ENCODE results near the gene SYCN.
A peak's percentile ranks its signal among the peaks of the same experiment; 100 is the strongest.
"Not testable (repeated sequence)": the region's sequence is repeated elsewhere in the genome, so short reads cannot be mapped to it uniquely, and the experiment has no call there.

The SYCN gene

DNA sequence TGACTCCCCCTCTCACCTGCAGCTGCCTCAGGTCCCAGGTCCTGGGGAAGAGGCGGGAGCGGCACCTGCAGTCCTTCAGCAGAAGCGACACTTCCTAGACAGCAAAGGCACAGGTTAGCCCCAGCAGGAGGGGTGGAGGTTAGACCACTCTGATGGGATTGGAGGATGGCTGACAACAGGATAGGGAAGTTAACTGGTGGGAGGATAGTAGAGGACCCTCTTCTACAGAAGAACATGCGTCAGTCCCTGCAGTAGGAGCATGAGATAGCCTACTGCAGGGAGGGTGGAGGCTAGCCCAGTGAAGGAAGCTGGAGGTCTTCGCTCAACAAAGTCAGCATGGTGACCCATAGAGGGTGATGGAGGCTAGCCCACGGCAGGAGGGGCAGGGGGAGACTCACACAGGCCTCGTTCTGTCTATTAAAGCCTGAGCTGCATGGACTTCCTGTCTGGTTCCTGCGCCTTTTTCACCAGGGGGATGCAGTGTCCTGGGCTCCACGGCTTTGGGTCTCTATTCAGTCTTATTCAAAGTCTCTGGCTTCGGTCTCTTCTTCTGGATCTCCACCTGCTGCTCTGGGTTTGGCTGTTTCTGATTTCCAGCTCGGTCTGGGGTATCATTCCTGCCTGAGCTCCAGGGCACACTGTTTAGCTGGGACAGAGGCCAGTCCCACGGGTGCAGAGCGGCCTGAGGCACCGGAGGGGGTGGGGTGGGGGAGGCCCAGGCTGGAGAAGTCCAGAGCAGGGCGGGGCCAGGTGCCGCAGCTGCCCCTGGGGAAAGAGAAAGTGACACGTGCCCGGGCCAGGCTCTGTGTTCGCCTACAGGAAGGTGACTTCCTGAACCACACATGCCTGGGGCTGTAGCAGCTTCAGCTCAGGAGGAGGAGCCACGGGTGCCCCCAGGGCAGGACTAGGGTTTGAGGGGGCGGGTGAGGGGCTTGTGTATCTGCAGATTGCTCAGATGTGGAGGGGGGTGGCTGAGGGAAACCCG lies 33.4 kb upstream of the SYCN start:
- DNase-seq (ENCODE audit: low read depth), result no peak
- H3K4me3 ChIP-seq (replicated peaks; ENCODE audit: low read depth, low read length), result no peak overlapping the region
- TF ChIP-seq, protein P1, sequence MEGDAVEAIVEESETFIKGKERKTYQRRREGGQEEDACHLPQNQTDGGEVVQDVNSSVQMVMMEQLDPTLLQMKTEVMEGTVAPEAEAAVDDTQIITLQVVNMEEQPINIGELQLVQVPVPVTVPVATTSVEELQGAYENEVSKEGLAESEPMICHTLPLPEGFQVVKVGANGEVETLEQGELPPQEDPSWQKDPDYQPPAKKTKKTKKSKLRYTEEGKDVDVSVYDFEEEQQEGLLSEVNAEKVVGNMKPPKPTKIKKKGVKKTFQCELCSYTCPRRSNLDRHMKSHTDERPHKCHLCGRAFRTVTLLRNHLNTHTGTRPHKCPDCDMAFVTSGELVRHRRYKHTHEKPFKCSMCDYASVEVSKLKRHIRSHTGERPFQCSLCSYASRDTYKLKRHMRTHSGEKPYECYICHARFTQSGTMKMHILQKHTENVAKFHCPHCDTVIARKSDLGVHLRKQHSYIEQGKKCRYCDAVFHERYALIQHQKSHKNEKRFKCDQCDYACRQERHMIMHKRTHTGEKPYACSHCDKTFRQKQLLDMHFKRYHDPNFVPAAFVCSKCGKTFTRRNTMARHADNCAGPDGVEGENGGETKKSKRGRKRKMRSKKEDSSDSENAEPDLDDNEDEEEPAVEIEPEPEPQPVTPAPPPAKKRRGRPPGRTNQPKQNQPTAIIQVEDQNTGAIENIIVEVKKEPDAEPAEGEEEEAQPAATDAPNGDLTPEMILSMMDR (IDR thresholded peaks at IDR 0.05; ENCODE audit: low read length, missing control alignments), result no peak

DNA sequence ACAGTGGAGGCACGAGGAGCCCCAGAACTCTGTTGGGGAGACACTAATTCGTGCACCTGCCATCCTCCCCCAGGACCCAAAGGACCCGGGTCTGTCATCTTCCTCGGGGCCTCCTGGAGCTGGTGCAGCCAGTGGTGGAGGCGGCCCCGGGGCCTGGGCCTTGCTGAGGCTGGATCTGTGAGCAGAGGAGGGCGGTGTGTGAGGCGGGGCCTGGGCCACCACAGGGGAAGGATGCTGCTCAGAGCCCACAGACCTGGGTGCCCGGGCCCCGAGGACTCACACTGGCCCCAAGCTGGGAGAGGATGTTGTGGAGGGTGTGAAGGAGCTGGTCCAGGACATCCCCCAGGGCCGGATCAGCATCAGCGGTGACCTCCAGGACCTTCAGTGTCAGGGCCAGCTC lies 32.5 kb upstream of the SYCN start:
- TF ChIP-seq, protein P1 (IDR thresholded peaks at IDR 0.05; ENCODE audit: low read length, missing control alignments), result no peak

DNA sequence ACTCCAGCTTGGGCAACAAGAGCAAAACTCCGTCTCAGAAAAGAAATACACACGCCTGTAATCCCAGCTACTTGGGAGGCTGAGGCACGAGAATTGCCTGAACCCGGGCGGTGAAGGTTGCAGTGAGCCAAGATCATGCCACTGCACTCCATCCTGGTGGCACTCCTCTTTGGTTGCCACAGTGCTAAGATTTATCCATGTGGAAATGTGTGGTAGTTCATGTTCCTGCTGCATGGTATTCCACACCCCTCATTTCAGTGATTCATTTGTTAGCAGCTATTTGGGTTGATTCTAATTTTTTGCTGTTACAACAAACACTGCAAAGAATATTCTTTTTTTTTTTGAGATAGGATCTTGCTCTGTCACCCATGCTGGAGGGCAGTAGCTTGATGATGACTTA lies 28.6 kb upstream of the SYCN start:
- no peak for DNase-seq (ENCODE audit: low read depth)
- TF ChIP-seq, protein P1 (IDR thresholded peaks at IDR 0.05; ENCODE audit: low read length, missing control alignments), result no peak
- no peak overlapping the region for H3K4me3 ChIP-seq (replicated peaks; ENCODE audit: low read depth, low read length)

More for the DNA sequence above, 32.5 kb upstream of the SYCN start:
- no peak for DNase-seq (ENCODE audit: low read depth)
- H3K4me3 ChIP-seq (replicated peaks; ENCODE audit: low read depth, low read length), result no peak overlapping the region

DNA sequence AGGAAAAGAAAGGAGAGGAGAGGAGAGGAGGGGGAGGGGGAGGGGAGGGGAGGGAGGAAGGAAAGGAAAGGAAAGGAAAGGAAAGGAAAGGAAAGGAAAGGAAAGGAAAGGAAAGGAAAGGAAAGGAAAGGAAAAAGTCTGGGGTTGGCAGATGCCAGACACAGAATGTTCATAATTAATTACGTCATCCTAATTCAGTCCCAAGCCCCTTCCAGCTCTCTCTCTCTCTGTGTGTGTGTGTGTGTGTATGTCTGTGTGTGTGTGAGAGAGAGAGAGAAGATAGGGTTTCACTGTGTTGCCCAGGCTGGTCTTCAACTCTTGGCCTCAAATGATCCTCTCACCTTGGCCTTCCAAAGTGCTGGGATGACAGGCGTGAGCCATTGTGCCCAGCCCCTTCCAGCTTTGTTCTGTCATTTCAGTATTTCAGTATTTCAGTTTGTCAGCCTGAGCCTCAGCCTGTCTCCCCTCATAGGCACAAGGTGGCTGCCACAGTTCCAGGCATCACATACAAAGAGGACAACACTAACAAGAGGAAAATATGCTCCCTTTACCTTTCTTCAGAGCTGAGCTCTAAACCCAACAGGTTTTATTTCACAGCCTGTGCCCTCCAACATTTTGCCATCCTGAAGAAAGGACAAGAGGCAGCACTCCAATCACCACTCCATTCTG lies 26.2 kb upstream of the SYCN start:
- DNase-seq (ENCODE audit: low read depth), result no peak
- TF ChIP-seq, protein P1 (IDR thresholded peaks at IDR 0.05; ENCODE audit: low read length, missing control alignments), result no peak
- H3K4me3 ChIP-seq (replicated peaks; ENCODE audit: low read depth, low read length), result no peak overlapping the region

DNA sequence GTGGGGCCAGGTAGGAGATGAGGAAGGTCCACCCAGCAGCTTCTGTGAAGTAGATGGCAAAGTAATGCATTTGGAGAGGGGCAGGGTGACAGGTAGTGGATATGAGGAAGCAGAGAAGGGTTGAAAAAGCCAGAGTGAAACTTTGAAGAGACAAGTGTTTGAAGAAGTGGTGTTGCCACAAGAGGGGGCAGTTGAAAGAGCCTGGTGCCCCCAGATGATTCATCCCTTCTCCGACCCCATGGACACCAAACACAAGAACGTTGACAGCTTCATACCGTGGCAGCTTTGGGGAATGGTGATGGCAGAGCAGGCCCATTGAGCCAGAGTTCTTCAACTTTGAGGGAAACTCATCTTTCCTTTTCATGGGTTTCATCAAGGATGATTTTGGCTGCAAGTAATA lies 20.8 kb upstream of the SYCN start:
- no peak overlapping the region for H3K4me3 ChIP-seq (replicated peaks; ENCODE audit: low read depth, low read length)
- DNase-seq (ENCODE audit: low read depth), result no peak
- TF ChIP-seq, protein P1 (IDR thresholded peaks at IDR 0.05; ENCODE audit: low read length, missing control alignments), result no peak

DNA sequence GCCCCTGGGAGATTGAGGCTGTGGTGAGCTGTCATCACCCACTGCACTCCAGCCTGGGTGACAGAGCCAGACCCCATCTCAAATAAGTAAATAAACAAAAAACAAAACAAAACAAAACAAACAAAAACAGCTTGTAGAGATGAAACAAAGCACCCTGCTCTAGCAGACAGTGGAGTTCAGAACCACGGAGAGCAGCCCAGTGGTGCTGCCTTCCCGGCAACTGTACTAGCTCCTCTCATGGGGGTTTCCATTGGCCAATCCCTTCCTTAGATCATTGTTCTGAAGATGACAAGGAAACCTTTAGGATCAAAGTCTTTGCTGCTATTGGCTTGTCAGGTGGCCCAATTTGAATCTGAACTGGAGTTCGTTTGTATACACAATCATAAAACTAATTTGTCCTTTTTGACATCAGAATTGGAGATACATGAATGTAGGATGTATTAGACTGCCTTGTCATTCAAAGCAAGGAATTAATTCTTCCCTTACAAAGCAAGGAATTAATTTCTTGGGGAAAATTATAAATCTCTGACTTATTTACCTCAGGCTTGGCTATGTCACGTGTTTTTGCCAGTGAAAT lies 19.7 kb upstream of the SYCN start:
- peak; percentile 51 for DNase-seq (ENCODE audit: low read depth)
- TF ChIP-seq, protein P1 (IDR thresholded peaks at IDR 0.05; ENCODE audit: low read length, missing control alignments), result no peak

DNA sequence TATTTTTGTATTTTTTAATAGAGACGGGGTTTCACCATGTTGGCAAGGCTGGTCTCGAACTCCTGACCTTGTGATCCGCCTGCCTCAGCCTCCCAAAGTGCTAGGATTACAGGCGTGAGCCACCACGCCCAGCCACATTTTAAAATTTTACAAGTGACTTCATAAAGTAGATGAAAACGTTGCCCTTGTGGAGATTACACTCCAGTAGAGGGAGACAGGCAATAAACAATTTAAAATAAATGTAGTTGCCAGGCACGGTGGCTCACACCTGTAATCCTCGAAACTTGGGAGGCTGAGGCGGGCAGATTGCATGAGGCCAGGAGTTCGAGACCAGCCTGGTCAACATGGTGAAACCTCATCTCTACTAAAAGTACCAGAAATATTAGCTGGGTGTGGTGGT lies 15.0 kb upstream of the SYCN start:
- not testable (repeated sequence) for H3K4me3 ChIP-seq (replicated peaks; ENCODE audit: low read depth, low read length); DNase-seq (ENCODE audit: low read depth)

More for the DNA sequence above, 19.7 kb upstream of the SYCN start:
- no peak overlapping the region for H3K4me3 ChIP-seq (replicated peaks; ENCODE audit: low read depth, low read length)
